Fibroblast of mammary gland (primary cell): ENCODE data around the gene HMX1.

Experiments
- DNase-seq: peaks from one replicate; pipeline ENCODE4 v3.0.0-alpha.2; 2010; ENCODE audit warnings: low read depth
- H3K4me3 ChIP-seq: 2 replicates; pipeline ENCODE4 v1.5.1; 2011; ENCODE audit warnings: low read depth, mild to moderate bottlenecking, low read length, moderate library complexity; ENCODE audit not compliant: control insufficient read depth
- CTCF ChIP-seq: conservative IDR thresholded peaks from 2 replicates; pipeline ENCODE4 v1.5.1; 2011; ENCODE audit warnings: low read depth, low read length, inconsistent platforms; ENCODE audit not compliant: control insufficient read depth, insufficient read depth

The HMX1 gene

DNA sequence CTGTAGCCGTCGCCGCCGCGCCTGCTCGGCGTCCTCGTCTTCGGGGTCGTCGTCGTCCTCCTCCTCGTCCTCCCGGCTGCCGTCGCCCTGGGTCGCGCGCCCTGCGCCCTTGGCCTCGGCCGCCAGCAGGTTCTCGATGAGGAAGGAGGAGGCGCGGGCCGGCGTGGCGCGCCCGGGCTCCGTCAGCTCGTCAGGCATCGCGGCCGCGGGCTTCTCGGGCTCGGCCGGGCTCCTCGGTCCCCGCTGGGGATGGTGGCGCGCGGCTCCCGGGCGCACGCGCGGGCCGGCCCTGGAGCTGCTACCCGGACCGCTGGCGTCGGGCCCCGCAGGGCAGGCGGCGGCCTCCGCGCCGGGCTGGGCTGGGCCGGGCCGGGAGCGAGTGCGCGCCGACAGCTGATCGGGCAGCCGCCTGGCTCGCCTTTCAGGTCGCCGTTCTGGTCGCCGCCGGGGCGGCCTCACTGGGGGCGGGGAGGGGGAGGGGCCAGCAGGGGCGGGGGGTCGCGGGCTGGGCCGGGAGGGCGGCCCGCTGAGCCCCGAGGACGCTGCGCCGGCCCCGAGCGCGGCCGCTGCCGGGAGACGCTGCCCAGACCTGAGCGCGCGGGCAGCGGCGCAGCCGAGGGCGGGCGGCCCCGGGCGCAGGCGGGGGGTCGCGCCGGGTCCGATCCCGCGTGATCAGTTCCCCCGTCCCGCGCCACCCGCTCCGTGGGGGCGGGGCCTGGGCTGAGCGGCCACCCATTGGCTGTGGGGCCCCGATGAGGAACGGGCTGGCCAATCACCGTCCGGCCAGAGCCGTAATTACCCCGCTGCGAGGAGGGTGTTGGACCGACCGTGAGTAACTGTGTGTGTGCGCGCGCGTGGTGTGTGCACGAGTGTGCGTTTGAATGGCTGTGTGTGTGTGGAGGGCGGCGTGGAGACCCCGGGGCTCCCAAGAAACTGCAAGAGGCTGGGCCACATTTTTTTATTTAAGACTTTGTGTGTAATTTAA lies at the start of gene HMX1:
Gene HMX1 (minus strand): TSS at position 423 of the 985 bp plus-strand sequence. CDS start 225 bp downstream, at position 198.
- no peak for TF ChIP-seq CTCF
- no peak for DNase-seq
- H3K4me3 ChIP-seq: no peak within 1 kb of the TSS

DNA sequence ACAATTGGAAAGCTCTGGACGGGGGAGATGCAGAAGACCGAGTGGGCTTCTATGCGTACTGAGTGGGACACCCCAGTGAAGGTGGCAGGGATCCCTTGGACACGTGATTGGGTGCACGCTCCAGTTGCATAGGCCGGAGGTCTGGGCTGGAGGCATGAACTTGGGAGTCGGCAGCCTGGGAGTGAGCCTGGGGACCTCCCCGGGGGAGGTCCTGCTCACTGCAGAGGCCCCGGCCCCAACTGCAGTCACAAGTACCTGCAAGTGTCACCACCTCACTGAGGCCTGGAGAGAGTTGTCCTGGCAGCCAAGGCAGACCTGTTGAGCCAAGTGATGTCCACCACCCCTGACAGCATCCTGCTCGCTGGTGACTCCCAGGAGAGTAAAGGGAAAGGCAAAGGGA lies 49.3 kb upstream of the HMX1 start:
- TF ChIP-seq CTCF: no peak
- no peak overlapping the region for H3K4me3 ChIP-seq
- DNase-seq: no peak

- no peak overlapping the region for H3K4me3 ChIP-seq
- DNase-seq: no peak
- TF ChIP-seq CTCF: no peak
Observed at GRCh38 chr4:8920289-8920965, 48.8 kb upstream of the HMX1 start.

- no peak for DNase-seq
- no peak for TF ChIP-seq CTCF
Observed at GRCh38 chr4:8919651-8920288, 48.1 kb upstream of the HMX1 start.

DNA sequence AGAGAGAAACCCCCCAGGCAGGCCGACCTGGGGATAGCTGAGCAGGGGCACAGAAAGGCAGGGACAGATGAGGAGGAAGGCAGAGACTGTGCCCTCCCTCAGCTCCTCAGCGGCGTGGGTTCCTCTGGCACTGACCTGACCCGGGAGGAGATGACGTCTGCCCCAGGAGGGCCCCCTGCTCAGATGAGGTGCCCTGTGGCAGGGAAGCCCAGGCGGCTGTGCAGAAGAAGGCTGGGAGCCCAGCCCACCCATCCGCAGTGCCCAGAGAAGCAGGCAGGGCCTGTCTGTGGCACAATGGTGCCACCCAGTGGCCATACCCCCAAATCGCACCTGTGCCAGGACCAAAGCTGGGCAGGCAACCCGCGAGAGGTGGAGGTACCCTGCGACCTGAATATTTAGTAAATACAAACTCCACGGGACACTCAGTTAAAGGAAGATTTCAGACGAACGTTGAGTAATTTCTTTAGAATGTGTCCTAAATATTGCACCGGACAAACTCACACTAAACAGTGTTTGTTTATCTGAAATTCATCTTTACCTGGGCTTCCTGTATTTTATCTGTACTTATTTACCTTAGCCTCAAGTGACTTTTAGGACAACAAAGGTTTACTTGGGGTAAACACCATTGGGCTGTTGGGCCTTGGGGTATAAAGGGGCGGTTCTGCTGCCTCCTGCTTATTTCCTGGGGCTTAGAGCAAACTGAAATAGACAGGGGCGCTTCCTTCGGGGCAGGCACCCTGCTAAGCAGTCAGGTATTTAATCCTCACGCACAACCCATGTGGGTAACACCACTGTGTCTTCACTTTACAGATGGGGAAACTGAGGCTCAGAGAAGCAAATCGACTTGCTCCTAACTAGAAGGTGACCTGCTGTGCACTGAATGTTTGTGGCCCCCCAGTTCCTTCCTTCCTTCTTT lies 46.5 kb upstream of the HMX1 start:
- no peak overlapping the region for H3K4me3 ChIP-seq
- peak; percentile 76 for TF ChIP-seq CTCF
- peak; percentile 31 for DNase-seq

More at GRCh38 chr4:8919651-8920288, 48.1 kb upstream of the HMX1 start:
- H3K4me3 ChIP-seq: no peak overlapping the region
